Measurements from ENCODE around the gene MLLT1.
A peak's percentile ranks its signal among the peaks of the same experiment; 100 is the strongest.

The MLLT1 gene

GRCh38 chr19:6253954-6254733, 25.6 kb downstream of the MLLT1 start:
- DNase-seq: no peak

DNA sequence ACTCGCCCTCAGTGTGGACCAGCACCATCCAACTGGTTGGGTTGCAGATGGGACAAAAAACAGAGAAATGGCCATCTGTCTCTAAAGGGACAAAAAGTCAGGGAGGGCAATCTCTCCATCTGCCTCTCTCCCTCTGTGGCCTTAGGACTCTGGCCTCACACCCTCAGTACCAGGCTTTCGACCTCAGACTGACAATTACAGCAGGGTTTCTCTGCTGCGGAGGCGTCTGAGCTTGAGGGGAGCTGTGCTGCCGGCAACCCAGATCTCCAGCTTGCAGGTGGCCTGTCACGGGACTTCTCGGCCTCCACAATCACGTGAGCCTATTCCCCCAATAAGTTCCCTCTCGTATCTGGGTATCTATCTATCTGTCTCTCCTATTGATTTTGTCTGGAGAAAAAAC, 27.7 kb downstream of the MLLT1 start:
- DNase-seq: no peak

GRCh38 chr19:6250909-6251308, 28.9 kb downstream of the MLLT1 start:
- DNase-seq: no peak

- no peak for DNase-seq
Observed at GRCh38 chr19:6250024-6250615, 29.7 kb downstream of the MLLT1 start.

GRCh38 chr19:6249296-6249695, 30.5 kb downstream of the MLLT1 start:
- no peak for DNase-seq

- no peak for DNase-seq
Observed at GRCh38 chr19:6248844-6249243, 30.9 kb downstream of the MLLT1 start.

DNA sequence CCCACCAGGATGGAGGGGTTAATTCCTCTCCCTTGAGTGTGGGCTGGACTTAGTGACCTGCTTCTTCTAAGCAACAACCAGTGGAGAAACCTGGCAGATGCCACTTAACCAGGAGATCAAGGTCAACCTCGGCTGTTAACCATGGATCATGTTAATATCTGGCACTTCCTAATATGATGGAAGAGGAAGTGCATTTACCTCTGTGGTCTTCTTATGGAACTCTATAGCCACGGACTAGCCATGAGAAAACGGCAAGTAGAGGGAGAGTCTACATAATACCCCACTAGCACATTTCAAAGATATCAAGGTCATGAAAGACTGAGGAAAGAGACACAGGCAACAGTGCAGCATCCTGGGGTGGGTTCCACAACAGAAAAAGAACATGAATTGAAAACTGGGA, 31.4 kb downstream of the MLLT1 start:
- DNase-seq: no peak

DNA sequence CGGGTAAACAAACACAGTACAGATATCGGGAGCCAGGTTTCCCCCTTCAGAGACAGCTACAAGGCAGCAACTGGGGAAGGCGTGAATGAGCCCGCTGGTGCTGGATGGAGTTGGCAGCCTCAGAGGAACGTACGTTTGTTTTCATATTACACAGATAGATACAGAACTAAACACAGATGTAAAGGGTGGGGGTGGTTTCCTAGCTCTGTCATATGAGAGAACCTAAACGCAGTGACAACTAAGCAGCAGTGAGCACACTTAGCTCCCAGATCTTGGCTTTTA, 32.8 kb downstream of the MLLT1 start:
- no peak for DNase-seq

DNA sequence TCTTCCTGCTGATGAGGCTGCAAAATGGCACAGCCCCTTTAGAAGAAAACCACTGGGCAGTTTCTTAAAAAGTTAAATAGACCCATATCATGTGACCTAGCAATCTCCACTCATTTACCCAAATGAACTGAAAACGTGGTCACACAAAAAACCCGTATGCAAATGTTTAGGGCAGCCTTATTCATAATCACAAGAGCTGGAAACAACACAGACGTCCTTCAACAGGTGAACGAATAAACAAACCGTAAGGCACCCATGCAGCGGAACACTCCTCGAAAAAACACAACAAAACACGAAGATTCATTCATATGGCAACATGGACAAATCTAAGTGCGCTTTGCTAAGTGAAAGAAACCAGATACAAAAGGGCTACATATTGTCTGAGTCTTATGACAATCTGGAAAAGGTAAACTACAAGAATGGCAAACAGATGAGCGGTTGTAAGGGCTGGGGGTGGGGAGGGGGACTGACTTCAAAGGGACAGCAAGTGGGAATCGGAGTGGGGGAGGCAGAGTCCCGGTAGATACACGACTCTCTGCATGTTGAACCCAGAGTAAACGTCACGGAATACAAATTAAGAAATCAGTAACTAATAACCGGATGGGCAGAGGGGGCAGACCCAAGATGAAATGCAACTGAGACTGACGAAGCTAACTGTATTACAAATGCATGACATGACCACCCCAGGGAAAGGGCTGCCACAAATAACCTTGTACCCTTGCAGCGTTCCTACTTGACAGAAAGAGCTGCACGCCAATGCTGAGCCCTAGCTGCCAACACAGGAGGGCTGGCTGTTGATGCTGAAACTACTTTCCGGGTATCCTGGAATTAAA, 33.4 kb downstream of the MLLT1 start:
- no peak for DNase-seq

- DNase-seq: no peak
Observed at GRCh38 chr19:6242677-6243076, 37.1 kb downstream of the MLLT1 start.

GRCh38 chr19:6241680-6242377, 37.9 kb downstream of the MLLT1 start:
- no peak for DNase-seq

DNA sequence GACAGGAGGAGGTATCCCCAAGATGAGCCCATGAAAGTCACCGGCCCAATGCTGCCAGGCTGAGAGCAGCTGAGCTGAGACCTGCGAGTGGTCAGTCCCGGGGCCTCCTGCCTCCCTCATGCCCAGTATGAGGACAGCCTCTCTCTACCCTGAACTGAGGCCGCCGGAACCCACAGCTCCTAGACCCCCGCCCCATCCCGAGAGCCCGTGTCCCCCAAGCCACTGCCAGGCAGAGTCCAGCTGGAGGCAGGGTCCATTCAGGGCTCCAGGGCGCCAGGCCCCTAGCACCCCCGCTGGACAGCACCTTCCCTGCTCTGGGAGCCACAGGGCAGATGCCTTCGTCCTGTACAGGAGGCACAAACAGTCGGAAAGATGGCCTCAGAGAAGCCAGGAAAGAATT, 38.7 kb downstream of the MLLT1 start:
- no peak for DNase-seq

- no peak for DNase-seq
Observed at GRCh38 chr19:6239871-6240676, 39.7 kb downstream of the MLLT1 start.

- peak; percentile 41 to 60 for DNase-seq
Observed at GRCh38 chr19:6239401-6239844, 40.4 kb downstream of the MLLT1 start.

DNA sequence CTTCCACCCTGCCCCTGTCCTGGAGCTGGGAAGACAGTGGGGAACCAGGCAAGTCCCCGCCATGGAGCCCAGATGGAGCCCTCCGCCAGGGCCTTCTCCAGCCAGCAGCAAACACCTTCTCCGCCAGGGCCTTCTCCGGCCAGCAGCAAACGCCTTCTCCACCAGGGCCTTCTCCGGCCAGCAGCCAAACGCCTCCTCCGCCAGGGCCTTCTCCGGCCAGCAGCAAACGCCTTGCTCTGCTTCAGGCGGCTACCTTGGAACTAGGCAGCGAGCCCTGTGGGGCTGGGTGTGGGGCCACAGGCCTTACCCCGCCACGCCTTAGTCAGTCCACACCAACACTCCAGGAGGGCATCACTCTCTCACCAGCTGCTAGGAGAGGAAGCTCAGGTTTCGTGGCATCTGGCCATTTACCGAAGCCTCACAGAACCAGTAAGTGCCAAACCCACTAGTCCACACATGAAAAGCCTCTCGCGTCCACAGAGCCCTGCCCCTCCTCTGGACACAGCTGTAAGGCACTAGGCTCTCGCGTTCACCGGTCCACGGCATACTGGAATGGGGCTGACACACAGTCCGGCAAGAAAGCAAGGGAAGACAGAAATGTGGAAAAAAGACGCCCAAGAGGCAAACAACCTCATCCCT, 41.0 kb downstream of the MLLT1 start:
- DNase-seq: no peak

DNA sequence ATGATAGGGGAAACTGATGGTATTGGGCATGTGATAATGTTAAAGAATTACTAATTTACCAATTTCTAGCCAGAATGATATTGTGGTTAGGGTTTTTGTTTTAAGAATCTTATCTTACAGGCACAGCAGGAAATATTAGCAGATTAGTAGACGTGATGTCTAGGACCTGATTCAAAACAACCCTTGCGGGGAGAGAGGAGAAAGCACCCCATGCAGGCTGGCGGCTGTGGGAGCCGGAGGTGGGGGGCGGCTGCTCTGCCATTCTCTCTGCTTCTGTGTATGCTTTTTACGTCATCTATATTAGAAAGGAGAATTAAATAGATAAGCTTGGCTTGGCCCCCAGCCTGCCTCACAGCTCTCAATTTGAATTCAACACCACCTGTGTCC, 41.5 kb downstream of the MLLT1 start:
- peak in 1 of 2 experiments; percentile 39 for DNase-seq

DNA sequence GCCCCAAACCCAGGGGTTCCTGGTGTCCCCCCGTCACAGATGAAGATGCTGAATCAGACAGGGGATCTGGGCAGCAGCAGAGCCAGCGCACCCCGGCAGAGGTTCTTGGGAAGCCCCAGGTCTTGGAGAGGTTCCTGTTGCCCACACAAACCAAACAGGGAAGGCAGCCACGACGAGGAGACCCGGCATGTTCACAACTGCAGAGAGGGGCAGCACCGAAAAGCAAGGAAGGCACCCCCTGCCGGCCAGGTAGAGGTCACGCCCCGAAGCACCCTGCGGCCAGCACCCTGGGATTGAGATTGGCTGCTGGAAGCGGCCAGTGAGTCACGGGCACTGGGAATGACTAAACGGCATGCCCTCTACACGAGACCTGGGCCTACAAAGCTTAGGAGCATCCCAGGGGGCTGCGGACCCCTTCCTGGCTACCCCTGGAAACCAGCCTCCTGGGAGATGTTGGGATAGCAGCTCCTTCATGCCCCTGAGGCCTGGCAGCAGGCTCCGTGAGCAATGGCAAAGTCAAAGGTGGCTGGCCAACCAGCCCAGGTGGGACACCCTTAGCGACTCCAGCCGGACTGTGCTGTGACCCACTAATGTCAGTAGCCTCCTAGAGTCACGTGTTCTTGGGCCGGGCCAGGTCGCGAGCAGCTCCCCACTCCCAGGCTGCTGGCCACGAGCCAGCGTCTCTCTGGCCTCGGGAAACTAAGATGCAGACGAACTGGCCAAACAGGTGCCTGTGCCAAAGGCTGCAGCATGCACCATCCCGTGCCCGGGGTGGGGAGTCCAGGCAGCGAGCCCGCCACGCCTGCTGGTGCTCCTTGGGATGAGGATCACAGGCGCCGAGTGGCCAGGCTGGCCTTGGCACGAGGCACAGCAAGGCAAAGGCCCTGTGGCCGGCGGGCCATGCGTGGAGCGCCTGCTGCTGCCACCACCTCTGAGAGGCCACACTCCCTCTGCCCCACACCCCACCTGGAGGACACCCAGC, 43.2 kb downstream of the MLLT1 start:
- DNase-seq: no peak

GRCh38 chr19:6235031-6235951, 44.5 kb downstream of the MLLT1 start:
- no peak for DNase-seq

GRCh38 chr19:6234527-6234926, 45.2 kb downstream of the MLLT1 start:
- no peak for DNase-seq

Data from activated T-cell treated with anti-CD3 and anti-CD28 coated beads, Interleukin-2, amount 50 U/mL, for 48 hours (primary cell).